Measurements from ENCODE around the gene CSMD2.

CSMD2 gene

GRCh38 chr1:34167389-34167788, 2.4 kb upstream of the CSMD2 start:
- no peak for TF ChIP-seq CTCF (IDR thresholded peaks at IDR 0.05; ENCODE audit: low read depth, low read length)
- DNase-seq (ENCODE audit: low read depth, low spot score) = no peak
- no peak overlapping the region for H3K4me3 ChIP-seq (ENCODE audit: low read depth, low read length)
- in situ Hi-C loops (cut with HindIII; ENCODE audit: low sequenced_read_pairs) = no loop called here

- in situ Hi-C loops (cut with HindIII; ENCODE audit: low sequenced_read_pairs) = no loop called here
- peak overlapping the region; percentile 12 for H3K4me3 ChIP-seq (ENCODE audit: low read depth, low read length)
- DNase-seq (ENCODE audit: low read depth, low spot score) = peak; percentile 17
- no peak for TF ChIP-seq CTCF (IDR thresholded peaks at IDR 0.05; ENCODE audit: low read depth, low read length)
Observed at GRCh38 chr1:34166625-34167361, 1.8 kb upstream of the CSMD2 start.

GRCh38 chr1:34166191-34166624, 1.2 kb upstream of the CSMD2 start:
- no peak for DNase-seq (ENCODE audit: low read depth, low spot score)
- no peak for TF ChIP-seq CTCF (IDR thresholded peaks at IDR 0.05; ENCODE audit: low read depth, low read length)
- peak overlapping the region; percentile 12 for H3K4me3 ChIP-seq (ENCODE audit: low read depth, low read length)
- in situ Hi-C loops (cut with HindIII; ENCODE audit: low sequenced_read_pairs) = no loop called here

GRCh38 chr1:34165422-34165921, 442 bp upstream of the CSMD2 start:
- DNase-seq (ENCODE audit: low read depth, low spot score) = no peak
- H3K4me3 ChIP-seq (ENCODE audit: low read depth, low read length) = peak overlapping the region; percentile 57
- in situ Hi-C loops (cut with HindIII; ENCODE audit: low sequenced_read_pairs) = no loop called here
- TF ChIP-seq CTCF (IDR thresholded peaks at IDR 0.05; ENCODE audit: low read depth, low read length) = no peak

GRCh38 chr1:34163792-34164731, 968 bp downstream of the CSMD2 start:
- H3K4me3 ChIP-seq (ENCODE audit: low read depth, low read length) = peak overlapping the region; percentile 57
- peak; percentile 10 for DNase-seq (ENCODE audit: low read depth, low spot score)
- TF ChIP-seq CTCF (IDR thresholded peaks at IDR 0.05; ENCODE audit: low read depth, low read length) = no peak
- in situ Hi-C loops (cut with HindIII; ENCODE audit: low sequenced_read_pairs) = no loop called here

Measured in astrocyte of the spinal cord (primary cell).